ENCODE measurements around the gene ATG4D. TPM values are rescaled to one million over a fixed set of nuclear protein-coding genes. Genes with fewer than 3 reads are reported as not detected.

ATG4D gene
- total RNA-seq, 1 donor from 2014 or later: 11.1 TPM

GRCh38 chr19:10580979-10581631 is 37.4 kb downstream of the ATG4D start:
- peak; percentile 79 for DNase-seq

- DNase-seq: no peak
Measured at GRCh38 chr19:10582091-10582490, 38.4 kb downstream of the ATG4D start.

GRCh38 chr19:10583036-10583776 is 39.5 kb downstream of the ATG4D start:
- DNase-seq: no peak

- DNase-seq: no peak
Measured at GRCh38 chr19:10586396-10586795, 42.7 kb downstream of the ATG4D start.

- no peak for DNase-seq
Measured at GRCh38 chr19:10587022-10587838, 43.5 kb downstream of the ATG4D start, which contains the start of gene AP1M2. AP1M2 (minus strand) TSS chr19:10587312; CDS start chr19:10587231, 81 bp downstream.

- DNase-seq: no peak
Measured at GRCh38 chr19:10587839-10588150, 44.1 kb downstream of the ATG4D start.

GRCh38 chr19:10593148-10593547 is 49.4 kb downstream of the ATG4D start:
- DNase-seq: no peak

GRCh38 chr19:10593820-10594637 is 50.3 kb downstream of the ATG4D start:
- no peak for DNase-seq

- no peak for DNase-seq
Measured at GRCh38 chr19:10600149-10600548, 56.4 kb downstream of the ATG4D start.

GRCh38 chr19:10601999-10602329 is 58.3 kb downstream of the ATG4D start:
- DNase-seq: no peak

GRCh38 chr19:10602330-10603083 is 58.8 kb downstream of the ATG4D start:
- peak; percentile 51 for DNase-seq

Small RNA genes lying within 50 kb of the gene (small RNA-seq; reads per million reads assigned to genes)
- gene MIR1238 (ENCODE audit: low replicate concordance) (not detected), gene RNU7-140P (ENCODE audit: low replicate concordance) (not detected)

Other genes starting within 250 kb of the ATG4D start
- gene ZGLP1, start 234.1 kb upstream of the ATG4D start, total RNA-seq: 1.3 TPM
- 7.1 TPM for gene FDX2, start 227.9 kb upstream of the ATG4D start, total RNA-seq
- gene RAVER1, start 210.4 kb upstream of the ATG4D start, total RNA-seq: 6.4 TPM
- 9.4 TPM for gene ICAM3, start 204.3 kb upstream of the ATG4D start, total RNA-seq
- 63.6 TPM for gene TYK2, start 163.3 kb upstream of the ATG4D start, total RNA-seq
- 80.6 TPM for gene CDC37, start 140.4 kb upstream of the ATG4D start, total RNA-seq
- gene PDE4A, start 123.4 kb upstream of the ATG4D start, total RNA-seq: 2.4 TPM
- 32.8 TPM for gene KEAP1, start 40.5 kb upstream of the ATG4D start, total RNA-seq
- gene S1PR5, start 26.5 kb upstream of the ATG4D start, total RNA-seq: 6.6 TPM
- gene KRI1, start 22.1 kb downstream of the ATG4D start, total RNA-seq: 12.0 TPM
- 17.2 TPM for gene CDKN2D, start 25.1 kb downstream of the ATG4D start, total RNA-seq
- 18.0 TPM for gene AP1M2, start 43.4 kb downstream of the ATG4D start, total RNA-seq
- gene SLC44A2, start 81.6 kb downstream of the ATG4D start, total RNA-seq: 49.0 TPM
- 98.6 TPM for gene ILF3, start 110.4 kb downstream of the ATG4D start, total RNA-seq
- gene QTRT1, start 157.5 kb downstream of the ATG4D start, total RNA-seq: 24.0 TPM
- 71.1 TPM for gene DNM2, start 174.2 kb downstream of the ATG4D start, total RNA-seq